GM18498 (cell line): ENCODE measurements around the gene KIF6.

Experiments used
- ATAC-seq: cut with Tn5 transposase; IDR thresholded peaks from one replicate; pipeline ENCODE4 v1.9.1; 2021; ENCODE audit warnings: mild to moderate bottlenecking, moderate library complexity; ENCODE audit not compliant: unreplicated experiment

Gene KIF6

DNA sequence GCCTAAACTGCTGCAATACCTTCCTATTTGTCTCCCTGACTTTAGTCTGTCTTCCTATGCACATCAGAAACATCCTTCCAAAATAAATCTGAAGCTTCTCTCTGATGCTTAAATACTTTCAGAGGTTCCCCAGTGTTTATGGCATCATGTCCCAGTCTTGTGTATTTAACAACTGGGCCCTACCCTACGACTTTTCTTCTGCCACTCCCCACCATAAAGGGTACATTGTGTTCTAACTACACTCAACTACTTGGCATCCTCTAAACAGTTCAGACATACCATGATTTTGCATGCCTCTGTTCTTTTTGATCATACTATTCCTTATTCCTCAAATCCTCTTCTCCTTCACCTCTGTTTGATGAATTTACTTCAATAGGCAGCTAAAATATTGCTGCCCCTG lies 259.7 kb downstream of the KIF6 start:
- ATAC-seq, result no peak

- ATAC-seq, result no peak
These were observed 261.1 kb downstream of the KIF6 start for GRCh38 chr6:39464067-39464466.

GRCh38 chr6:39453956-39454524 lies 271.2 kb downstream of the KIF6 start:
- no peak for ATAC-seq

GRCh38 chr6:39453241-39453640 lies 272.0 kb downstream of the KIF6 start:
- ATAC-seq, result no peak

DNA sequence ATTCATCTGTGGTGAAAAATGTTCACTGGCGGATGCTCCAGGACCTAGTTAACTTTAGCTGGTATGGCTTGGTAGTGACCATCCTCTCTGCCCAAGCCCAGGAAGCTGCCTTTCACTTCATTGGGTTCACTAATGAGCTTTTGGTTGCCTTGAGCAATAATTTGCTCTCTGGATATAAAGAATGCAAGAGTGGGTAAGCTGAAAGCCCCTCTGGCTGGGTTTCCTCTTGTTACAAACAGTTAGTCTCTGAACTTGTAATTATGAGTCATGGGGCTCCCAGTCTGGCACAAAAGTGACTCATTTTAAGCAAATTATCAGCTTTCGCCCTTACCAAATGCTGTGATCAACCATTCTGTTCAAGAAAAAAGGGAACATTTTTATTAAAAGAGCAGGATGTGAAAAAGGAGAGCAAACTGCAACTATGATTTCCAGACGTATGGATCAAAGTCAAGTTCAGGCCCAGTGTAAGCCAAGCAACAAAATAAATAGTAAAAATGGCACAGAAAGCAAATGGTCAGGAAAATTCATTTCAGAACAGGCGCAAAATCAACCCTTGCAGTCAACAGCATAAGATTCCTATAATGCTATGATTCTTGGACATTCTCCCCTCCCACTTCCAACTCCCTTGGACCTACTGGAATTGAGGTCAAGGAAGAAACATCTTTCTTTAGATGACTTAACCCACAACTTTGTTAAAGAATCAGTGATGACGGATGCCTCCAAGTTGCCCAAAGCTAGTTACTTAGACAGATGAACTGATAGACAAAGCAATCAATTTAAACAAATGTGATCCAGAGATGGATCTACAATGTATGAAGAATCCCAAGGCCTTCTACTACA lies 272.7 kb downstream of the KIF6 start:
- ATAC-seq, result no peak

- no peak for ATAC-seq
These were observed 273.4 kb downstream of the KIF6 start for GRCh38 chr6:39451831-39452230.

DNA sequence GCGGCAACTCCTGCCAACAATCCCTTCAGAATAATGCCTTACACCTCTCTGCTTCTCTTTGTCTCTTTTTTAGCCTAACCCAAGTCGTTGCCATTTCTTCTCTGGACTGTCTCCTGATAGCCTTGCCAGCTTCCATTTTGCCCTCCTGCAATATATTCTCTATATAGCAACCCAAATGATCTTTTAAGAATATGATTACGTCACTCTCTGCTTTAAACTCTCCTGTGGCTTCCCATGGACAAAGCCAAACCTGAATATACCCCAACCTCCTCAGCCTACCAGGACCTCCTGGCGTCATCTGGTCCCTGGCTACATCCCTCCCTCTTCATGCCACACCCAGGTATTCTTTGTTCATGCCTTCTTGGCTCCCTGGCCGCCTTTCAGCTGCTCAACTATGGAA lies 276.2 kb downstream of the KIF6 start:
- ATAC-seq, result no peak

- no peak for ATAC-seq
These were observed 278.3 kb downstream of the KIF6 start for GRCh38 chr6:39446909-39447308.

DNA sequence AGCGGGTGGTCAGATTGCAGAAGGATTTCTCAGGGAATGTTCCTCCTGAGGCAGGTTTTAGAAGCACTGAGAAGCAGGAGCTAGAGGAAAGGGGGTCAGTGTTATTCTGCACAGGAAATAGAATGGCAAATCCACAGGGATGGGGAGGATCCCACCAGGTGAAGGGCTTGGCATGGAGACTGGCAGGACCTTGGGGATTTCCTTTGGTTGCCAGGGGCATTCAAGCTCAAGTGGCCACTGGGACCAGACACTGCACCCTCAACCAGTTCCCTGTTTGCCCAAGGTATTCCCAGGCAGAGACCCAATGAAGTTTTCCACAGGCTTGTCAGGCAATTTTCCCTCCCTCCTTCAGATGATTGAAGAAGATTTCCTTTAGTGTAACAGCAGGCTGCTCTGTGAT lies 279.5 kb downstream of the KIF6 start:
- ATAC-seq, result no peak

- no peak for ATAC-seq
These were observed 280.7 kb downstream of the KIF6 start for GRCh38 chr6:39444479-39445019.

DNA sequence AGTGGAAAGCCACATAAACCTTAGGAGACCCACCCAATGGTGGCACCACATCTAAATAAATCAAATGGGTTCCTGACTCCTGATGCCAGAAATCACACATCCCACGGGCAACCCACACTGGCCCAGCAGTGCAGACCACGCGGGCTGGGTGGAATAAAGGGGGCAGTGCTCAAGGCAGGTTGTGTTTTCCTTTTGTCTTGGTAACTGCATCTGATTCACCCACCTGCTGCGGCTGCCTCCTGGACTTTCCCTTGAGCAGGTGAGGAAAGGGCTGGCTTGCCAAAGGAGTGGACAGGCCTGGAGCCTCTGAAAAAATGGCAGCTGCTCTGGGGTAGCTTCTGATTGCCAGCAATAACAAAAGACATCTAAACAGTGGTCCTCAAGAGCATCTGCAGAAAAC lies 283.2 kb downstream of the KIF6 start:
- ATAC-seq, result no peak

- no peak for ATAC-seq
These were observed 283.9 kb downstream of the KIF6 start for GRCh38 chr6:39441301-39441700.

GRCh38 chr6:39440039-39440426 lies 285.2 kb downstream of the KIF6 start:
- no peak for ATAC-seq

DNA sequence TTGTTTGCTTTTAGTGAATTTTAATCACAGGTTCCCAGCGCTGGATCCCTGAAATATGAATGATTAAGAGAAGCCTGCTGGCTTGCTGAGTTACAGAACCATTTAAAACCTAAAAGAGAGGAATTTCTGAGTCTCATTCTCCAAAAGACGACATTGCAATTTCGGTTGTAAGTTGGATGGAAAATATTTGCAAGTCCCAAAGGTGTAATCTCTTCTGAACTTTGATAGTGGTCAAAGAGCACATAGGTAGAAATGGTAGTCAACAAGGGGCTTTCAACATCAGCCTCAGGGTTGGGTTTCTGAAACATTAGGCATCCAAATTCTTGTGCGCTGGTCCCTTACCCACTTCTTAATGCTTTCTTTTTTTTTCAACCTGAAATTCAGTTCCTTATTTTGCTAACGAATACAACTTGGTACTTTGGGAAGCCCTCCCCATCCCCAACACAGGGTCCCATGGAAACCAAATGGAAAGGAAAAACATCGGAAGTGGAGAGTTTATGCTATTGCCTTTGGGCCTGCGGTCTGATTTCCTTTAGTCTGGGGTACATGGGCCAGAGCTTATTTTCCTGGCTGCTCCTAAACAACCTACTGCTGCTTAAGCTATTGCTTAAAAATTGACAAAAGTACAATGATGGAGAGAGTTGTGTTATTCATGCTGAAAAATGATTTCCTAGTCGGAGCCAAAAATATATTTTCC lies 285.7 kb downstream of the KIF6 start:
- no peak for ATAC-seq

DNA sequence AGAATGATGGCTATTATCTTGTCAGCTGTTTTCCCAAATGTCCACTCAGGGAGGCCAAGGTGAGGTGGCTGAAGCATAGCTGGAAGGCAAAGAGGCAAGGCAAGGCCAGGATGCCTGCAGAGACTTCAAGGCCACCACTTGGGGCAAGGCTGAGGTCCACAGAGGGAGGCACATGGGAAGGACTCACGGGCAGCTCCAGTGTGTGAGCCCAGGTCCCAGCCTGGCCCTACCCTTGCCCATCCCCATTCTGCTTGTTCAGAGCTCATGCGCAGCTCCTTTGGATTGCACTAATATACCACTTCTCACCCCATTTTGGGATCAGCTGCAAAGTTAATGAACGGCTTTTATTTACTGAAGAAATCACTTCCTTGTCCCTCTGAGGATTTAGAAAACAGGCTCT lies 291.6 kb downstream of the KIF6 start:
- ATAC-seq, result no peak

- no peak for ATAC-seq
These were observed 292.7 kb downstream of the KIF6 start for GRCh38 chr6:39432330-39433025.

GRCh38 chr6:39430871-39431523 lies 294.2 kb downstream of the KIF6 start:
- ATAC-seq, result no peak

DNA sequence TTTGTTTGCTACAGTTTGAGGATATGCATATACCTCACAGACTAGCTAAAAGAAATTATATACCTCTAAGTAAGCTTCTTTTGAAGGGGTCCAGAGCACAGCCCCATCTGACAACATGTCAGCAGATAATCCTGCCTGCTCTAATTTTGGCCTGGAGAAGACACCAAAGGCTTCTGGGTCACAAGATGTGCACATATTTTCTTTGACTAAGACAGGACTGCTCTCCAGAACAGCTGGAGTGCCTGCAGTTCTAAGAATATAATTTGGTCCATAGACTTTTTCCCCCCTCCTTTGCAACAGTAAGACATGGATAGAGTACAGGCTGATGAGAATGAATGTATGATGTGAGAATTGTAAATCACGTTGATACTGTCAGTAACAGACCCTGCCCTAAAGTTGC lies 294.8 kb downstream of the KIF6 start:
- ATAC-seq, result no peak

DNA sequence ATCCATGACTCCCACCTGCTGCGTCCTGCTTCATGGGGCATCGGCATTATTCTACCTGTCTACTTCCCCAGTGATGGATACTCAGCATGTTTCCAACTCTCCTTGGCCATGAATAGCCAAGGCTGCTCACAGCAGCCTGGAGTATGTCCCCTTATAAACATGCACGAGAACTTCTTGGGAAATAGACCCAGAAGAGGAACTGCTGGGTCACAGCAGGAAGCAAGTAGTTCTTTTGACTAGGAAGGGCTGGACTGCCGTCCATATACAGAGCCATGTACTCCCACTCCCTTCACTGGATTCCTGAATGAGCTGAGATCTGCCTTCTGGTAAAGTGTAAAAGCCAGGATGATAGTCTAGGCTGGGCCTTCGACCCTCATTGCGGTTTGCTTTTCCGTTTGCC lies 296.4 kb downstream of the KIF6 start:
- ATAC-seq, result no peak

DNA sequence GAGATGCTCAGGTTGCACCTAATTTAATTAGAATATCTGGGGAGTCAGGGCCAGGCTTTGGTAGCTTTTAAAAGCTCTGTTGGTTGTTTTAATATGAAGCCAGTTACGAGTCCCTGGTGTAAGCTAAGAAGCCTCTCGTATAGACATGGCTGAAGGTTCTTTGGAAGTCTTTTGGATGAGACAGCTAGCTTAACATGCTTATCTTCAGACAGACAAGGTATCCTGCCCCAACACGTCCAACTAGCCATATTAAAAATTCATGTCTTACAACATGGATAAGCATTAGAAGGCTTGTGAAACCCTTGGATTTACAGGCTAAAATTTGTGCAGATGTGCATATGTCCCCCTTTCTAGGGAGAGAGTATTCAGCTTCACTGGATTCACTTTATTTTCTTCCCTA lies 297.1 kb downstream of the KIF6 start:
- ATAC-seq, result no peak

- no peak for ATAC-seq
These were observed 299.1 kb downstream of the KIF6 start for GRCh38 chr6:39426073-39426456.
